Panc1 (cell line): ENCODE data around the gene ATG16L2. TPM values are rescaled to one million over a fixed set of nuclear protein-coding genes. Genes with fewer than 3 reads are reported as not detected.

Experiments
- ATAC-seq: fragments of 200-7000 bp; cut with Tn5 transposase; 2 replicates; pipeline ENCODE4 v1.9.1; 2020; ENCODE audit warnings: mild to moderate bottlenecking, moderate library complexity
- BruUV-seq: library from RNA; stranded (reverse); fragments of 400-500 nt; replicated peaks from 2 replicates; lab custom pipeline; 2021; lab: Mats Ljungman, UMichigan
- CTCF ChIA-PET: fragments of 300-600 bp; sonication (Branson Sonifier 250); formaldehyde crosslinking; loops from one replicate; lab custom pipeline; 2022; ENCODE audit warnings: antibody characterized with exemption; lab: Charles Lee
- POLR2A ChIA-PET: fragments of 300-600 bp; sonication (Branson Sonifier 250); formaldehyde crosslinking; loops from one replicate; lab custom pipeline; 2022; ENCODE audit warnings: antibody characterized with exemption; lab: Charles Lee
- DNase-seq: peaks from one replicate; pipeline ENCODE4 v3.0.0-alpha.2; 2010; ENCODE audit warnings: low read depth, low spot score
- H3K27ac ChIP-seq: 2 replicates; pipeline ENCODE4 v1.5.1; 2011; ENCODE audit warnings: mild to moderate bottlenecking, low read length, inconsistent platforms
- H3K27me3 ChIP-seq: fragments of 200-500 bp; sonication (Bioruptor generic); 2 replicates; pipeline ENCODE4 v1.6.0; 2014; ENCODE audit warnings: low read length, inconsistent platforms; ENCODE audit not compliant: control insufficient read depth, insufficient read depth
- H3K36me3 ChIP-seq: fragments of 200-500 bp; sonication (Bioruptor generic); 2 replicates; pipeline ENCODE4 v1.5.1; 2014; ENCODE audit warnings: inconsistent platforms, mild to moderate bottlenecking, low read length, moderate library complexity; ENCODE audit not compliant: control insufficient read depth, insufficient read depth
- H3K4me1 ChIP-seq: 2 replicates; pipeline ENCODE4 v1.5.1; 2011; ENCODE audit warnings: inconsistent platforms, mild to moderate bottlenecking, low read length, moderate library complexity; ENCODE audit not compliant: control insufficient read depth, insufficient read depth
- H3K4me3 ChIP-seq, 2 experiments: 2 replicates each; pipeline ENCODE4 v1.5.1; 2011 to 2012; ENCODE audit warnings: low read depth in 2 of 2, low read length in 2 of 2, mild to moderate bottlenecking in 2 of 2, inconsistent platforms in 1 of 2, moderate library complexity in 1 of 2
- H3K9me3 ChIP-seq: fragments of 200-500 bp; sonication (Bioruptor generic); 2 replicates; pipeline ENCODE4 v1.5.1; 2014; ENCODE audit warnings: low read depth, mild to moderate bottlenecking, inconsistent platforms, low read length, moderate library complexity; ENCODE audit not compliant: control insufficient read depth, insufficient read depth
- CTCF ChIP-seq: fragments of 450-650 bp; IDR thresholded peaks from 2 replicates; pipeline ENCODE4 v1.5.1; 2017; ENCODE audit warnings: mild to moderate bottlenecking
- REST ChIP-seq, 2 experiments: IDR thresholded peaks; 2 replicates each; pipeline ENCODE4 v1.6.1; 2011 to 2012; ENCODE audit warnings: low read depth in 2 of 2, control low read depth in 1 of 2, low read length in 1 of 2, mild to moderate bottlenecking in 1 of 2, moderate library complexity in 1 of 2; ENCODE audit not compliant: insufficient read depth in 1 of 2
- TCF7L2 ChIP-seq: IDR thresholded peaks from 2 replicates; pipeline ENCODE4 v1.6.1; 2011; ENCODE audit warnings: mild to moderate bottlenecking, low read depth, low read length, inconsistent platforms
- in situ Hi-C: cut with HindIII; loops from 2 replicates; pipeline ENCODE4 v1.10.0; 2016; ENCODE audit warnings: low sequenced_read_pairs, low pct_unique_long_range_greater_than_20kb
- intact Hi-C: fragments of 100-400 bp; cut with micrococcal nuclease; formaldehyde crosslinking; loops from one replicate; pipeline ENCODE4 v1.10.0; 2022; ENCODE audit not compliant: unreplicated experiment
- total RNA-seq: library from RNA; stranded (reverse); gene quantifications from one replicate; pipeline ENCODE4 v1.2.1, GENCODE V29; 2021; ENCODE audit not compliant: unreplicated experiment

The ATG16L2 gene
- total RNA-seq, 1 experiment from 2014 or later, result 14.6 TPM

GRCh38 chr11:72851726-72852125, 37.5 kb downstream of the ATG16L2 start:
- ChIA-PET POLR2A (no interaction called here), CTCF (no interaction called here)
- in situ Hi-C loops (no loop called here), intact Hi-C loops (no loop called here)
- BruUV-seq, result no TSS peak
- ATAC-seq, result no peak
- H3K27me3 ChIP-seq, result no peaks in the 10 kb centered on the region
- no peaks in the 10 kb centered on the region for H3K4me1 ChIP-seq
- no peak overlapping the region for H3K27ac ChIP-seq
- no peak for DNase-seq
- H3K36me3 ChIP-seq, result no peaks in the 10 kb centered on the region
- no peak overlapping the region for H3K4me3 ChIP-seq
- TF ChIP-seq CTCF (no peak), REST (IDR thresholded peaks at IDR 0.05; ENCODE audit: insufficient read depth in 1 of 2, low read depth in 2 of 2, low read length in 1 of 2) (no peak), TCF7L2 (no peak)
- H3K9me3 ChIP-seq, result no peaks in the 10 kb centered on the region

- no peak for DNase-seq
- in situ Hi-C loops, result no loop called here
- no peak overlapping the region for H3K27ac ChIP-seq
Measured at GRCh38 chr11:72856065-72856464, 41.9 kb downstream of the ATG16L2 start.

More at GRCh38 chr11:72856065-72856464, 41.9 kb downstream of the ATG16L2 start:
- TF ChIP-seq REST (IDR thresholded peaks at IDR 0.05; ENCODE audit: insufficient read depth in 1 of 2, low read depth in 2 of 2, low read length in 1 of 2), result no peak
- POLR2A ChIA-PET, result no interaction called here
- Histone ChIP-seq H3K9me3 (no peaks in the 10 kb centered on the region), H3K4me1 (no peaks in the 10 kb centered on the region), H3K36me3 (no peaks in the 10 kb centered on the region), H3K27me3 (no peaks in the 10 kb centered on the region), H3K4me3 (no peak overlapping the region)
- no TSS peak for BruUV-seq
- CTCF ChIA-PET, result no interaction called here
- intact Hi-C loops, result no loop called here
- no peak for ATAC-seq
